Ishikawa (cell line): Measurements from ENCODE around the gene REX1BD.

Source experiments
- CEBPB ChIP-seq: IDR thresholded peaks from 2 replicates; pipeline ENCODE4 v1.6.1; 2012
- CREB1 ChIP-seq: IDR thresholded peaks from 2 replicates; pipeline ENCODE4 v1.6.1; 2012; ENCODE audit warnings: low read depth
- EGR1 ChIP-seq: IDR thresholded peaks from 2 replicates; pipeline ENCODE4 v1.6.1; 2012
- EP300 ChIP-seq: IDR thresholded peaks from 2 replicates; pipeline ENCODE4 v1.6.1; 2012; ENCODE audit warnings: borderline replicate concordance
- FOXM1 ChIP-seq: IDR thresholded peaks from 2 replicates; pipeline ENCODE4 v1.6.1; 2012; ENCODE audit warnings: low read depth, borderline replicate concordance
- MAX ChIP-seq: IDR thresholded peaks from 2 replicates; pipeline ENCODE4 v1.6.1; 2012
- NFIC ChIP-seq: IDR thresholded peaks from 2 replicates; pipeline ENCODE4 v1.6.1; 2012
- RAD21 ChIP-seq: IDR thresholded peaks from 2 replicates; pipeline ENCODE4 v1.6.1; 2012; ENCODE audit warnings: low read depth
- REST ChIP-seq: IDR thresholded peaks from 2 replicates; pipeline ENCODE4 v1.6.1; 2012; ENCODE audit warnings: low read depth, mild to moderate bottlenecking
- TAF1 ChIP-seq: IDR thresholded peaks from 2 replicates; pipeline ENCODE4 v1.6.1; 2012; ENCODE audit warnings: low read depth, mild to moderate bottlenecking
- TCF12 ChIP-seq: IDR thresholded peaks from 2 replicates; pipeline ENCODE4 v1.6.1; 2012; ENCODE audit warnings: low read depth
- TEAD4 ChIP-seq: IDR thresholded peaks from 2 replicates; pipeline ENCODE4 v1.6.1; 2012
- USF1 ChIP-seq: IDR thresholded peaks from 2 replicates; pipeline ENCODE4 v1.6.1; 2012
- YY1 ChIP-seq: IDR thresholded peaks from 2 replicates; pipeline ENCODE4 v1.6.1; 2012; ENCODE audit warnings: low read depth
- ZBTB7A ChIP-seq: IDR thresholded peaks from 2 replicates; pipeline ENCODE4 v1.6.1; 2012; ENCODE audit warnings: low read depth

The REX1BD gene

GRCh38 chr19:18591735-18592385, 3.3 kb downstream of the REX1BD start:
- TF ChIP-seq RAD21 (no peak), REST (no peak), MAX (no peak)

GRCh38 chr19:18593367-18594095, 4.9 kb downstream of the REX1BD start:
- TF ChIP-seq MAX, result no peak
- peak; percentile 86 for TF ChIP-seq NFIC

GRCh38 chr19:18594096-18594823, 5.7 kb downstream of the REX1BD start:
- peak; percentile 77; the same call in 1 of the 2 replicates for TF ChIP-seq ZBTB7A
- TF ChIP-seq TAF1, result no peak
- TF ChIP-seq FOXM1, result no peak
- peak; percentile 69; the same call in 1 of the 2 replicates for TF ChIP-seq RAD21
- TF ChIP-seq MAX, result peak; percentile 68
- TF ChIP-seq CEBPB, result no peak
- peak; percentile 68 for TF ChIP-seq EGR1
- TF ChIP-seq TCF12, result peak; percentile 16; the same call in 1 of the 2 replicates
- no peak for TF ChIP-seq NFIC

GRCh38 chr19:18594824-18595373, 6.3 kb downstream of the REX1BD start:
- TF ChIP-seq RAD21 (no peak), CREB1 (no peak), TCF12 (no peak), CEBPB (no peak), EGR1 (no peak), USF1 (no peak), FOXM1 (no peak), NFIC (no peak), REST (no peak), EP300 (no peak), TEAD4 (no peak), MAX (no peak), TAF1 (no peak)

GRCh38 chr19:18595475-18595874, 6.9 kb downstream of the REX1BD start:
- TF ChIP-seq EGR1, result no peak
- TF ChIP-seq ZBTB7A, result no peak
- no peak for TF ChIP-seq TAF1
- no peak for TF ChIP-seq CEBPB

GRCh38 chr19:18596752-18597157, 8.2 kb downstream of the REX1BD start:
- TF ChIP-seq REST, result no peak
- no peak for TF ChIP-seq YY1
- TF ChIP-seq MAX, result peak; percentile 38; the same call in 1 of the 2 replicates
